Esophagus muscularis mucosa (tissue), 3 donors: ENCODE measurements around the gene TFF2.

Experiments used
- CTCF ChIP-seq, 3 experiments: fragments of 200-600 bp in 2 of 3; fragments of 450-650 bp in 1 of 3; sonication (generic) in 2 of 3; IDR thresholded peaks; one replicate each; pipeline ENCODE4 v1.5.1; 2017 to 2019; ENCODE audit warnings: antibody characterized with exemption in 3 of 3, mild to moderate bottlenecking in 2 of 3, moderate library complexity in 1 of 3
- POLR2AphosphoS5 ChIP-seq, 2 donors: sonication (generic); formaldehyde crosslinking; IDR thresholded peaks; one replicate each; pipeline ENCODE4 v1.6.1; 2017; ENCODE audit warnings: antibody characterized with exemption in 2 of 2

- TF ChIP-seq CTCF (IDR thresholded peaks at IDR 0.05) = no peak
- no peak for TF ChIP-seq POLR2AphosphoS5 (IDR thresholded peaks at IDR 0.05)
Observed at GRCh38 chr21:42298657-42299056, 52.1 kb downstream of the TFF2 start.
